Embryonic facial prominence (tissue), 1 donor: ENCODE measurements around the gene SENP2.
"Not testable (repeated sequence)": the region's sequence is repeated elsewhere in the genome, so short reads cannot be mapped to it uniquely, and the experiment has no call there.

ENCODE experiments used
- DNase-seq: peaks from one replicate; pipeline ENCODE4 v3.0.0-alpha.2; 2016; ENCODE audit errors: extremely low spot score

Gene SENP2

GRCh38 chr3:185586686-185587039 is 568 bp downstream of the SENP2 start:
- no peak for DNase-seq

DNA sequence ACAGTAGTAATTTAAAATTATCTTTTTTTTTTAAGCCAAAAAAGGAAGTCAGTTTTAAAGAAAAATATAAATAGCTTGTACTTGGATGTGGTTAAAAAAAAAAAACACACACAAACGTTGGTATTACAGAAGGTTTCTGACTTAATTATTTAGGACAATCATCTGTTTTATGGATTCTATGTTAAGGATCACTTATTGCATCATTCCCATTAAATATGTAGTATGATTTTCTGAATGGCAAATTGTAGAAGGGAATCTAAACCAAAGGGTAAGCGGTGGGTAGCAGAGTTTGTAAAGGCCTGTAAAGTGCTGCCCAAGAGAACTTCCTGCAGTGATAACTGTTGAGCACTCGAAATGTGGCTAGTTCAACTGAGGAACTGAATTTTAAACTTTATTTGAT is 8.0 kb downstream of the SENP2 start:
- no peak for DNase-seq

DNA sequence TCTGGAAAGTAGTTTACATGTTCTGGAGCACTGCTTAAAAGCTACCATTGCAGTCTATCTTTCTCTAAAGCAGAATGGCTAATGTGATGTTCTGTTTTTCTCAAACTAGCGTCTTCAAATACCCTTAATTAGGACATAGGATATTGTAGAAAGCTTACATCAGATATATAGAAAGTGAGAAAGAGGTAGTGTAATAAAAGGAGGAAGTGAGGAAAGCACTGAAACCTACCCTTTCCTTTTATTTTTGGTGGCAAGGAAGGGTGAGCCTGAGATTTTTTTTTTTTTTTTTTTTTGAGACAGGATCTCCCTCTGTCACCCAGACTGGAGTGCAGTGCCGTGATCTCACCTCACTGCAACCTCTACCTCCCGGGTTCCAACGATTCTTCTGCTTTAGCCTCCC is 9.4 kb downstream of the SENP2 start:
- no peak for DNase-seq

DNA sequence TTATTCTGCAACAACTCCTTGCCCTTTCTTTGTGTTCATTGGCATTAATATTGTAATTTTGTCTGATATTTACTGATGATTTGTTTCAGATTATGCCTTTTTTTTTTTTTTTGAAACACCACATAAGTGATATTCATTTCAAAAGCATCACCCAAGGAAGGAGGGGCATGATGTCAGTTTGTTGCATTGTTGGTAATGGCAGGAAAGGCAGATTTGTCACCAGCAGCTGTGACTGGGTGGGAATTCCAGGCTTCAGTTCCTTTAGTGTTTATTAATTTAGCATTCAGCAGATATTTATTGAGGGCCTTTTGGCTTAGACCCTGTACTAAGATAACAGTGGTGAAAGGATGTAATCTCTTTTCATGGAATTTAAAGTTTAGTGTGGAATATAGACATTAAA is 19.5 kb downstream of the SENP2 start:
- DNase-seq = no peak

DNA sequence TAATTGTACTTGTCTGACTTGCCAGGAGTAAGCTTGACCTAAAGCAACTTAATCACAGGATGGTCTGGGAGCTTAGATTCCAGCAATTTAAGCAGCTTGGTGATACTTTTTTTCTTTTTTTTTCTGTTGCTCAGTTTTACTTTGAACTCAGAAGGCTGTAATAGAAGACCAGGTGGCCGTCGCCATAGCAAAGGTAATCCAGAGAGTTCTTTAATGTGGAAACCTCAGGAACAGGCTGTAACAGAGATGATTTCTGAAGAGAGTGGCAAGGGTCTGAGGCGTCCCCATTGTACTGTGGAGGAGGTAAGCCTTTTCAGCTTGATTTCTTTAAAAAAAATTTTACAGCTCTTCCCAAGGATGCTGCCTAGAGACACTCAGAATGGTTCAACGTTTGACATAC is 20.1 kb downstream of the SENP2 start:
- DNase-seq = no peak

GRCh38 chr3:185613016-185613415 is 26.9 kb downstream of the SENP2 start:
- DNase-seq = no peak

DNA sequence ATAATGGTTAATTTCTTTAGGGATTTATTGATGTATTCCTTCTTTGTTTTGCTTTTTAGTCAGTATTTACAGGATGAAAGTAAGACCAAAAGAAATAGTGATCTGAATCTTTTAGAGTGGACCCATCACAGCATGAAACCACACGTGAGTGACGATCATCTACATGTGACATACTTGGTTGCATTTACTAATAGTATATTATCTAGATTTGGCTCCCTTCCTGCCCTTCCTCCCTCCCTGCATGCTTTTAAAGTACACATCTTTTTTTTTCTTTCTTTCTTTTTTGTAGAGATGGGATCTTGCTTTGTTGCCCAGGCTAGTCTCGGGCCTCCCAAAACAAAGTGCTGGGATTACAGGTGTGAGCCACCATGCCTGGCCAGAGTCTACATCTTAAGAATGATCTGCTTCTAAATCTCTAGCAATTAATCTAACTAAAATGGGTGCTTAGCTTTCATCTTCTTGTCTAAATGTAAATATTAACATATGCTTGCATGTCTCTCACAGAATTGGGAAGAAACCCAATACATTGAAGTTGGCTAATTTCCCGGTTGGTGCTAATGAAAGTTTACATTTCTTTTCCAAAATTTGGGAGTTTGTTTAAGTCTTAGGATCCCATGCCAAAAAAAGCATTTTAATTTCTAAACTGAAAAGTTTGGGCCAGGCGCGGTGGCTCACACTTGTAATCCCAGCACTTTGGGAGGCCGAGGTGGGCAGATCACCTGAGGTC is 38.0 kb downstream of the SENP2 start:
- DNase-seq = no peak

- DNase-seq = no peak
Observed at GRCh38 chr3:185625784-185626183, 39.7 kb downstream of the SENP2 start.

DNA sequence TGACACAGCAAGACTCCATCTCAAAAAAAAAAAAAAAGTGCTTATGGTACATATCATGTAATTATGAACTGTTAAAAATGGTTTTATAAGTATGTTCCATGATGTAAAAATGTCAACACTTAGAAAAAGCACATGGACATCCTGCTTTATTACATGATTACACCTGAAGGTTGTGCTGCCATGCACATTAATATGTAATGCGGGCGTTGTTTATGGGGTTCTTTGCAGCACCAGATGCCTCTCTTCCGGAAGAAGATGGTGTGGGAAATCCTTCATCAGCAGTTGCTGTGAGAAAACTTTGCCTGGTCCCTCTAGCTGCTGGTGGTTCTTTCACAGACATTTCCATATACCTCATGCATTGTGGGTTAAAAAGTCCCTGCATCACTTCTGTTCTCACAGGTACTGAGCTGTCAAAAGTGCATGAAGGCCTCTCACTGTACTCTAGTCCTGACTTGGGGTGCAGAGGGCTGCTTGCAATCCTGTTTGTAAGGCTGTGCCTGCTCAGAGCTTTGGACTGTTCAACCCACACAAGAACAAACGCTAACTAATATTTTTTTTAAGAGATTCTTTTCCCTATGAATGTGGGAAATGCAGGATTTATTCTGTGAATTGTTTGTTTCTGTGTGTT is 43.6 kb downstream of the SENP2 start:
- no peak for DNase-seq

- DNase-seq = no peak
Observed at GRCh38 chr3:185630182-185630622, 44.1 kb downstream of the SENP2 start.

DNA sequence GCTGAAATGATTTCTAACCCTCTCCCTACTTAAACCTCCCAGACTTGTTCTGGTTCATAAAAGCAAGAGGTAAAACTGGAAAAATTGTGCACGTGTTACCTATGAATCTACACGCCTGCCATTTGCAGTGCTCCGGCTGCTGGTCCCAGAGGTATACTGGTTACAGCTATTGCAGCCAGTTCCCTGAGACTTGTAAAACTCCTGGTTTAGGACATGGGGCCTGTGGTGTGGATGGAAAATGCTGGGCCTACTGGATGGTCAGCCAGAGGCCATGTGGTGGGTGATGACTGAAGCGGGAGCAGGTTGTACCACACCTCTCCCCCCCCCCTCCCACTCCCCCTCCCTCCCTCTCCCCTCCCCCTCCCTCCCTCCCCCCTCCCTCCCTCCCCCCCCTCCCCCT is 45.0 kb downstream of the SENP2 start:
- DNase-seq = no peak

GRCh38 chr3:185631508-185632206 is 45.6 kb downstream of the SENP2 start:
- DNase-seq = no peak

GRCh38 chr3:185632996-185633395 is 46.9 kb downstream of the SENP2 start:
- no peak for DNase-seq

- DNase-seq = no peak
Observed at GRCh38 chr3:185637388-185637787, 51.3 kb downstream of the SENP2 start.

DNA sequence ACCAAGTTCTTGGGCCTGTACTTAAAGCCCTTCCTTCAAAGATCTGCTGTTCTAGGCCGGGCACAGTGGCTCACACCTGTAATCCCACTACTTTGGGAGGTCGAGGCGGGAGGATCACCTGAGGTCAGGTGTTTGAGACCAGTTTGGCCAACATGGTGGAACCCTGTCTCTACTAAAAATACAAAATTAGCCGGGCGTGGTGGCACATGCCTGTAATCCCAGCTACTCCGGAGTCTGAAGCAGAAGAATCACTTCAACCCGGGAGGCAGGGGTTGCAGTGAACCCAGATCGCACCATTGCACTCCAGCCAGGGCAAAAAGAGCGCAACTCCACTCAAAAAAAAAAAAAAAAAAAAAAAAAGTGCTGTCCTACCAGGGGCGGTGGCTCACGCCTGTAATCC is 52.6 kb downstream of the SENP2 start:
- DNase-seq = not testable (repeated sequence)

DNA sequence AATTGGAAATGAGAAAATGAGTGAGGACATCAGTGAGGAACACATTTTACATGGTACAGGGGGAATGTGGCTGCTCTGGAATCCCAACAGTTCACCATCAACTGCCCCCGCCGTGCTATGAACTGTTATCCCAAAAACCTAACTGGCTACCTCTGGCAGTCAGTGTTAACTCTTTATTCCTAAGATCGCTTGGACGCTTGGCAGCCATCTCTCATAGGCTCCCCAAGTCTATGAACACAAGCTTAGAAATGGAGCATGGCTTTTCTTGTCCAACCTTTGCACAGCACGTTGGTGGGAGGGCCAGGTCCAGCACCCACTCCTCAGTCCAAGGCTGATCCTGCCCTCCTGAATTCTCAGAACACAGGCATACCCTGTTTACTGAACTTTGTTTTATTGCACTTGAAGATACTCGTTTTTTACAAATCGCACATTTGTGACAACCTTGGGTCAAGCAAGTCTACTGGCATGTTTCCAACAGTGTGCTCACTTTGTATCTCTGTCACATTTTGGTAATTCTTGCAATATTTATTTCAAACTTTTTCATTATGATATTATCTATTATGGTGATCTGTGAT is 53.6 kb downstream of the SENP2 start:
- DNase-seq = no peak

DNA sequence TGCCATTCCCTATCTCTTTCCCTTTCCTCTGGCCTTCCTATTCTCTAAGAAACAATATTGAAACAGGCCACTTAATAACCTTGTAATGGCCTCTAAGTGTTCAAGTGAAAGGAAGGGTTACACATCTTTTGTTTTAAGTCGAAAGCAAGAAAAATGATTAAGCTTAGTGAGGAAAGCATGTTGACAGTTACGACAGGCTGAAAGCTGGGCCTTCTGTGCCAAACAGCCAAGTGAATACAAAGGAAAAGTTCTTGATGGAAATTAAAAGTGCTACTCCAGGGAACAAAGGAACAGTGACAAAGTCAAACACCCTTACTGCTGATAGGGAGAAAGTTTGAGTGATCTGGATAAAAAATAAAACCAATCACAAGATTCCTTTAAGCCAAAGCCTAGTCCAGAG is 54.2 kb downstream of the SENP2 start:
- no peak for DNase-seq

- DNase-seq = not testable (repeated sequence)
Observed at GRCh38 chr3:185645191-185645590, 59.1 kb downstream of the SENP2 start.

DNA sequence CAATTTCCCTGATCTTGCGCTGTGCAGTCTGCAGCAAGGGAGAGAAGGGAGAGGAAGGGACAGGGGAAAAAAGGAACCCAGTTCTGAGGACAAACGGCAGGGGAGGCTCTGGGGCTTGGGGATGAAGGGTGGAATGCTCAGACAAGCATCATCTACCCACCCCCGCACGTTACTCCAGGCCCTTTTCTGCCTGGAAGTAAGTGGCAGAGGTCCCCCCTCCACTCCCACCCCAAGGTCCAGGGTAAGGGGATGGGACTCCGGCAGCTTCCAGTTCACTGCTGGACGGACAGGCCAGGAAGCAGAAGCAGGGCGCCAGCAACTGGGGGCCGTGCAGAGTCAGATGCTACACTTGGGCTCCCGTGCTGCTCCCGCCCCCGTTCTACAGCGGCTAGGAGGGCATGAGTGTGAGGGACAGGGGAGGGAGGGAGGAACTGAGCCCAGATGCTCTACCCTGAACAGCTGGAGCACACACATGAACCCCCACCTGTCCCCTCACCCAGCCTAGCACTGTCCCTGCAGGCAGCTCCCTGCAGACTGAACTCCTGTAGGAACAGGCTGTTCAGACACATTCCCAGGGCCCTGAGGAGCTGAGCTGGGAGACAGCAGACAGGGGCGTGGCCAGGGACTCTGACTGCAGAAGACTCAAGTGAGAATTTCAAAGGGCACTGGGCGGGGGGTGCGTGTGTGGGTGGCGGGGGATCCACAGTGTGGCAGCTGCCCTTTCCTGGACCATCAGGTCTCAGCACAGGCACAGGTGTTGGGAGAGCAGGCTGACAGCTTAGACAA is 59.7 kb downstream of the SENP2 start:
- DNase-seq = no peak

DNA sequence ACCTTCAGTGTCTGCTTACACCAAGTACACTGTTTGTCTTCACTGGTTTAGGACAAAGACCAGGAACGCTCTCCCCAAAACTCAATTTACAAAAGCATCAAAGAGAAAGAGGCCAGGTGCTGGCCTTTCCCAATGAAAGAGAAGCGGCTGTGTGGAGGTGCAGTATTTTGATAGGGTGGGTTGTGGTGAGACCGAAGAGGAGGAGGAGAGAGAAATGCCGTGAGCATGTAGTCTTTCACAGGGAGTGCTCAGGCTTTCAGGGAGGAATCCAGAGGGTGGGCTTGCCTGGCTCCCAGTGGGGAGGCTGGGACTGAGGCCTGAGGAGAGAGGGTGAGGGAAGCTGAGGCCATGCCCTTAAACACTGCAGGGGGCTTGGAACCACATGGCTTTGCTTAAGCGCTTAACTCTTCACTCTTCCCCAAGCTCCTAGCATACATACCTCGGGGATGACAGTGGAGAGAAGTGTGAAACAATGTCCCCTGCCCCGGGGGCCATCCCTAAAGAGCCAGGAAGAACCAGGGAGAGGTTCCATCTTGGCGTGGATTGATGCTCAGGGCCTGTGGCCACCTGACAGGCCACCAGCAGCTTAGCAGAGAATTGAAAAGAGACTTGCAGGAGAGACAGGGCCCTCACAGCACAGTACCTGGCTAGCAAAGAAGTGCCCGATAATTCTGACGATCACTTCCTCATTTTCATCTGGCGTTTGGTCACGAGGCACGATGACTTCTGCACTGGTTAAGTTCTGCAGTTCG is 60.5 kb downstream of the SENP2 start:
- no peak for DNase-seq
